ENCODE results near the gene ATMIN. TPM values are rescaled to one million over a fixed set of nuclear protein-coding genes. Genes with fewer than 3 reads are reported as not detected.

ATMIN gene
- total RNA-seq, 2 experiments from 2014 or later, result 29.6 to 33.8 TPM

- ChIA-PET POLR2A (no interaction called here), CTCF (no interaction called here)
- DNase-seq, result no peak
- peaks cover 19% of the 10 kb centered on the region for H3K4me1 Mint-ChIP-seq
- no peak overlapping the region for H3K4me3 Mint-ChIP-seq
- H3K9me3 Mint-ChIP-seq, result no peaks in the 10 kb centered on the region
- no peaks in the 10 kb centered on the region for H3K27me3 Mint-ChIP-seq
- peaks cover 65% of the 10 kb centered on the region for H3K36me3 Mint-ChIP-seq (ENCODE audit: low read depth)
- no peak overlapping the region for H3K27ac Mint-ChIP-seq
Observed at GRCh38 chr16:81041696-81042095, 6.1 kb downstream of the ATMIN start.

- no peak for DNase-seq
- POLR2A ChIA-PET, result no interaction called here
- CTCF ChIA-PET, result no interaction called here
- no peak overlapping the region for H3K4me3 Mint-ChIP-seq
- peaks cover 64% of the 10 kb centered on the region for H3K36me3 Mint-ChIP-seq (ENCODE audit: low read depth)
- H3K27ac Mint-ChIP-seq, result no peak overlapping the region
- peaks cover 7% of the 10 kb centered on the region for H3K4me1 Mint-ChIP-seq
- peaks cover 2% of the 10 kb centered on the region for H3K9me3 Mint-ChIP-seq
- no peaks in the 10 kb centered on the region for H3K27me3 Mint-ChIP-seq
Observed at GRCh38 chr16:81042821-81043220, 7.2 kb downstream of the ATMIN start.

GRCh38 chr16:81053761-81054160, 18.1 kb downstream of the ATMIN start:
- no peak overlapping the region for H3K27ac Mint-ChIP-seq
- H3K36me3 Mint-ChIP-seq (ENCODE audit: low read depth), result peaks cover 8% of the 10 kb centered on the region
- ChIA-PET POLR2A (no interaction called here), CTCF (no interaction called here)
- peaks cover 2% of the 10 kb centered on the region for H3K27me3 Mint-ChIP-seq
- H3K4me1 Mint-ChIP-seq, result no peaks in the 10 kb centered on the region
- H3K9me3 Mint-ChIP-seq, result peaks cover 12% of the 10 kb centered on the region
- no peak overlapping the region for H3K4me3 Mint-ChIP-seq
- DNase-seq, result no peak

DNA sequence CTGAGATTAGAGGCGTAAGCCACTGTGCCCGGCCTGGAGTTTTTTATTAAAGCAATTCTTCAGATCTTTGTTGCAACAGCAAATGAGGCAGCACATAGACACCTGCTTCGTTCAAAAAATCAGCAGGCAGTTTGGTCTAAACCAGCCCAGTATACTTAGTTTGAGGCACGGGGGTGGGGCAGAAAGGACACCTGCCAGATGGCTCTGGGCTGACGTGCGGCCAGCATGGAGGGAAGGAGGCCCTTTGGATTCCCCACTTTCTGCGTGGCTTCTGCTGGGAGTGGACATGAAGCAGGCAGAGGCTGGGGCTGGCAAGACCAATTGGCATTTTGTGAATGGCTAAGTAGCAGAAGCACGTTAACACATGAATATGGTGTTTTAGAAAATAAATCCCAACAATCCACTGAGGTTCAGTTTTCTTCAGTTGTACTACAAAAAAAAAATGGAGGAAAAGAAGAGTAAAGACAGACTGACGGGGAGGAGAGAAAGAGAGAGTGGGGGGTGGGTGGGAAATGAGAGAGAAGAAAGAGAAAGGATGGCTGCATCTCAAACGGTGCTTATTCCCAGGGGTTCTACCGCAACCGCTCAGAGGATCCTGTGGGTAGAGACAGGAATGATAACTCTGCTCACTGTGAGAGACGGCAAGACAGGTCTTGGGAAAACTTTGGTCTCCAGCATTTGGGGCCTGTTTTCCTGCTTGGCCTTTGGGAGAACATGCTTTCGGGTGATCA, 25.1 kb downstream of the ATMIN start:
- H3K27ac Mint-ChIP-seq, result no peak overlapping the region
- POLR2A ChIA-PET, result no interaction called here
- no peaks in the 10 kb centered on the region for H3K36me3 Mint-ChIP-seq (ENCODE audit: low read depth)
- no peaks in the 10 kb centered on the region for H3K9me3 Mint-ChIP-seq
- no peak overlapping the region for H3K4me3 Mint-ChIP-seq
- CTCF ChIA-PET, result no interaction called here
- no peaks in the 10 kb centered on the region for H3K4me1 Mint-ChIP-seq
- H3K27me3 Mint-ChIP-seq, result no peaks in the 10 kb centered on the region
- DNase-seq, result no peak

DNA sequence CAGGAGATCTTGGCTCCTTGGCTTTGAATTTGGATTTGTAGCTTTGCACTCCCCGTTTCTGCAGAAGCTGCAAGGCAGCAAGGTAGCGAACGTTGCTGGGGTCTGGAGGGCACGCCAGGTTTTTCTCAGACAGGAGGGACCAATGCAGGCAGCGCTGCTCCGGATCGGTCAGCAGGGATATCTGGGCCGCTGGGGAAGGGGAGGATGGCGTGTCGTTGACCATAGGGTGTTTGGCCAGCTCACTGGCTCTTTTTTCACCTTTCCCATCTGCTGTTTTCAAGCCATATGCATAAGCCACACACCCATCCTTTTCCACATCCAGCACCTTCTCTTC, 25.6 kb downstream of the ATMIN start:
- Mint-ChIP-seq H3K4me3 (no peak overlapping the region), H3K4me1 (no peaks in the 10 kb centered on the region), H3K9me3 (no peaks in the 10 kb centered on the region), H3K27me3 (no peaks in the 10 kb centered on the region), H3K36me3 (ENCODE audit: low read depth) (no peaks in the 10 kb centered on the region), H3K27ac (no peak overlapping the region)
- ChIA-PET CTCF (no interaction called here), POLR2A (no interaction called here)
- no peak for DNase-seq

- H3K27ac Mint-ChIP-seq, result no peak overlapping the region
- no peaks in the 10 kb centered on the region for H3K27me3 Mint-ChIP-seq
- no peaks in the 10 kb centered on the region for H3K9me3 Mint-ChIP-seq
- peaks cover 2% of the 10 kb centered on the region for H3K4me1 Mint-ChIP-seq
- CTCF ChIA-PET, result no interaction called here
- no peak for DNase-seq
- H3K36me3 Mint-ChIP-seq (ENCODE audit: low read depth), result no peaks in the 10 kb centered on the region
- POLR2A ChIA-PET, result no interaction called here
- no peak overlapping the region for H3K4me3 Mint-ChIP-seq
Observed at GRCh38 chr16:81061871-81062608, 26.4 kb downstream of the ATMIN start.

GRCh38 chr16:81066681-81067080, 31.0 kb downstream of the ATMIN start:
- Mint-ChIP-seq H3K27me3 (no peaks in the 10 kb centered on the region), H3K27ac (no peak overlapping the region), H3K4me3 (no peak overlapping the region), H3K4me1 (peaks cover 5% of the 10 kb centered on the region), H3K9me3 (no peaks in the 10 kb centered on the region), H3K36me3 (ENCODE audit: low read depth) (no peaks in the 10 kb centered on the region)
- CTCF ChIA-PET, result interaction anchor here (1.4 kb wide), 1 partner anchor 31 kb away, joined by 4 read pairs; the partner anchor contains the start of gene ATMIN
- POLR2A ChIA-PET, result interaction anchor here (1.8 kb wide), 1 partner anchor 10 kb away, joined by 5 read pairs; no protein-coding TSS in a partner anchor
- DNase-seq, result no peak

DNA sequence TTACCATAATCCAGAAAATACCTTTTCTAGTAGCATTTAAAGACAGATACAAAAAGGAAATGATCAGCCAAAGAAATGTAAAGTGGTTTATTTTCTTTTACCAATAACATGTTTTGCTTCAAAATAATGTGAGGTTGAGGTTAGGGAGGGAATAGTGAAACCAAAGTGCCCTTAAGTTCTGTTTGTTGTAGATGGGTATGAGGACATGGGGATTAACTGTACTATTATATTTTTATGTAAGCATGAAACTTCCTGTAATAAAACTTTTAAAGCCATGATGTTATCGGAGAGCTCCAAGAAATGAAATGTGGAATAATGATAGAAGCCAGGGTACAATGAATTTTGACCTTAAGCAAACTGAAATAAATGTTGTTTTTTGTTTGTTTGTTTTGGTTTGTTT, 31.5 kb downstream of the ATMIN start:
- H3K36me3 Mint-ChIP-seq (ENCODE audit: low read depth), result no peaks in the 10 kb centered on the region
- no peaks in the 10 kb centered on the region for H3K9me3 Mint-ChIP-seq
- CTCF ChIA-PET, result interaction anchor here (1.4 kb wide), 1 partner anchor 31 kb away, joined by 4 read pairs; the partner anchor contains the start of gene ATMIN
- H3K27ac Mint-ChIP-seq, result no peak overlapping the region
- no peak for DNase-seq
- POLR2A ChIA-PET, result interaction anchor here (1.8 kb wide), 1 partner anchor 9 kb away, joined by 5 read pairs; no protein-coding TSS in a partner anchor
- H3K27me3 Mint-ChIP-seq, result no peaks in the 10 kb centered on the region
- no peak overlapping the region for H3K4me3 Mint-ChIP-seq
- peaks cover 9% of the 10 kb centered on the region for H3K4me1 Mint-ChIP-seq

DNA sequence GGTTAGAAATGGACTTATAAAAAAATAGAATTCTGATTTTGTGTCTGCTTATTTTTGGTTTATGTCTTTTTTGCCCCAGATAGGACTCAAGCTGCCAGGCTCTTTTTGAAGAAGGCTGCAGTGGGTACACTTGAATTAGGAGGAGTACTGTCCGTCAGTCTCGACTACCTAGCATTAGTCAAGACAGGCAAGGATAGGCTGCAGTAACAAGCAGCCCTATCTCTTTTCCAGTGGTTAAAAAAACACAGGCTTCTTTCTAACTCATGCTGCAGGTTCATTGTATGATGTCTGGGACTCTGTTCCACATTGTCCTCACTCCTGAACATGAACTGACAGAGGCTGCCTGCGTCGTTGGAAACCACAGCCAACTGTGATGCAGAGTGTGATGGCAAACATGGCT, 33.4 kb downstream of the ATMIN start:
- no peaks in the 10 kb centered on the region for H3K27me3 Mint-ChIP-seq
- no peak for DNase-seq
- no peak overlapping the region for H3K27ac Mint-ChIP-seq
- CTCF ChIA-PET, result no interaction called here
- POLR2A ChIA-PET, result no interaction called here
- no peaks in the 10 kb centered on the region for H3K9me3 Mint-ChIP-seq
- no peaks in the 10 kb centered on the region for H3K36me3 Mint-ChIP-seq (ENCODE audit: low read depth)
- peaks cover 15% of the 10 kb centered on the region for H3K4me1 Mint-ChIP-seq
- H3K4me3 Mint-ChIP-seq, result no peak overlapping the region

DNA sequence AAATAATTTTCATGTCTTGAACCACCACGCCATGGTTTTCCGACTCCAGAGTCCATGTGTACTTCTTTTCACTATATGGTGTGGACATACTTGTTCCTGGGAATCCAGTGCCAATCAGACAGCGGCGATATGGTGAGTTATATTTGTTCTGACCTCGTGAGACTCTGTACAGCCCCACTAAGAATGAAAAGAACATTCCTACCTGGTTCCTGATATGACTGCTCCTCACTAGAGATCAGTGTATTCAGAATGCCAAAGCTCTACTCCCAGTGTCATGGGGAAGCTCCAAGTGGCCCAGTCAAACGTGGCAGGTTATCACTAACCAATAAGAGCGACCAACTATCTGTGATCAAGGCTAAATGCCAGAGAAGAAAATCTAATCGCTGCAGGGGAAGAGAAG, 35.3 kb downstream of the ATMIN start:
- H3K9me3 Mint-ChIP-seq, result no peaks in the 10 kb centered on the region
- no peak for DNase-seq
- no peak overlapping the region for H3K4me3 Mint-ChIP-seq
- peaks cover 22% of the 10 kb centered on the region for H3K4me1 Mint-ChIP-seq
- CTCF ChIA-PET, result interaction anchor here (1.5 kb wide), 1 partner anchor 35 kb away, joined by 5 read pairs; the partner anchor contains the start of gene ATMIN
- H3K27ac Mint-ChIP-seq, result no peak overlapping the region
- H3K27me3 Mint-ChIP-seq, result peaks cover 2% of the 10 kb centered on the region
- POLR2A ChIA-PET, result no interaction called here
- no peaks in the 10 kb centered on the region for H3K36me3 Mint-ChIP-seq (ENCODE audit: low read depth)

GRCh38 chr16:81071805-81072204, 36.2 kb downstream of the ATMIN start:
- H3K4me1 Mint-ChIP-seq, result peaks cover 23% of the 10 kb centered on the region
- ChIA-PET POLR2A (interaction anchor here (1.0 kb wide), 1 partner anchor 57 kb away, joined by 4 read pairs; no protein-coding TSS in a partner anchor), CTCF (interaction anchor here (0.7 kb wide), 1 partner anchor 74 kb away, joined by 5 read pairs; no protein-coding TSS in a partner anchor)
- H3K4me3 Mint-ChIP-seq, result no peak overlapping the region
- H3K9me3 Mint-ChIP-seq, result no peaks in the 10 kb centered on the region
- no peak overlapping the region for H3K27ac Mint-ChIP-seq
- no peak for DNase-seq
- H3K36me3 Mint-ChIP-seq (ENCODE audit: low read depth), result no peaks in the 10 kb centered on the region
- H3K27me3 Mint-ChIP-seq, result peaks cover 2% of the 10 kb centered on the region

- POLR2A ChIA-PET, result interaction anchor here (1.1 kb wide), 1 partner anchor 88 kb away, joined by 3 read pairs; no protein-coding TSS in a partner anchor
Observed at GRCh38 chr16:81073560-81074330, 38.1 kb downstream of the ATMIN start.

More at GRCh38 chr16:81073560-81074330, 38.1 kb downstream of the ATMIN start:
- Mint-ChIP-seq H3K27me3 (peaks cover 2% of the 10 kb centered on the region), H3K36me3 (ENCODE audit: low read depth) (no peaks in the 10 kb centered on the region), H3K9me3 (no peaks in the 10 kb centered on the region), H3K4me3 (no peak overlapping the region), H3K27ac (no peak overlapping the region), H3K4me1 (peaks cover 25% of the 10 kb centered on the region)
- no peak for DNase-seq
- CTCF ChIA-PET, result interaction anchor here (1.5 to 6.5 kb wide), 2 partner anchors 38 to 42 kb away, joined by 4 to 63 read pairs; partner anchors contain the start of gene ATMIN

Data from activated CD4-positive, alpha-beta memory T cell treated with anti-CD3 and anti-CD28 coated beads, Interleukin-2, amount 10 ng/mL, durations not matched to agents 7 days and 5 days (primary cell).